Activated gamma-delta T cell treated with anti-CD3 and anti-CD28 coated beads, Interleukin-2, amount 50 U/mL, for 16 hours (primary cell): ENCODE results near the gene SPCS2.
"Not testable (repeated sequence)": the region's sequence is repeated elsewhere in the genome, so short reads cannot be mapped to it uniquely, and the experiment has no call there.

ENCODE experiments used
- DNase-seq: peaks from one replicate; pipeline ENCODE4 v3.0.0-alpha.2; 2020; ENCODE audit warnings: low read depth

Gene SPCS2

DNA sequence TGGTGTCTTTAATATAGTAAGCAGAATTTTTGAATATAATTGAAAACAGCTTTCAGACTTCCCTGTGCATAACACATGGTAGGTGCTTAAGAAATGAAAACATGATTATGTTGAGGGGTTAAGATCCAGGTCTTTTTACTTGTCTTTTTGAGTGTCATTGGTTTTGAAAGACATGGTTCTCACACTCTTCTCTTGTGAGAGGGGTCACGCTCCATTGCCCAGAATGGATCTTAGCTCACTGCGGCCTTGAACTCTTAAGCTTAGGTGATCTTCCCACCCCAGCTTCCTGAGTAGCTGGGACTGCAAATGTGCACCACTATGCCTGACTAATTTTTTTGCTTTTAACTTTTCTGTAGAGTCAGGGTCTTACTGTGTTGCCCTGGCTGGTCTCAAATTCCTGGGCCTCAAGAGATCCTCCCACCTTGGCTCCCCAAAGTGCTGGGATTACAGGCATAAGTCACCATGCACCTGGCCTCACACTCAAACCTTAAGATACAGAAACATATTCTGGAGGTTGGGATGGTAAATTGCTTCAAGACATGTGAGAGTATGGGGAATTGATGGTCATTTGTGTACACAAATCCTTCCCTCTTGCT is 1.4 kb downstream of the SPCS2 start:
- DNase-seq: no peak

DNA sequence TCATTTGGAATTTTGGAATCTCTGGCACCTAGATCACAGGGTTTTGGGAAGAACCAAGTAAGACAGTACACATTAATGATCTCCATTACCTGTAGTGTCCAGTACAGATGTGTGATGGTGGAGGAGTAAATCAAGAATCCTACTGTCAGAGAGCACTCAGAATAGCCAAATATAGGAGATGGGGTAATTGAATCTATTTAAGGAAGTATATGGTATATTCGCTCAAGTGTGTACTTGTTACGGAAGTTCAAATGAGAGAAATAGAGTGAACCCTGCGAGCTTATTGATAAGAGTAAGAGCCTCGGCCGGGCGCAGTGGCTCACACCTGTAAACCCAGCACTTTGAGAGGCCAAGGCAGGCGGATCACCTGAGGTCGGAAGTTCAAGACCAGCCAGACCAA is 2.2 kb downstream of the SPCS2 start:
- no peak for DNase-seq

DNA sequence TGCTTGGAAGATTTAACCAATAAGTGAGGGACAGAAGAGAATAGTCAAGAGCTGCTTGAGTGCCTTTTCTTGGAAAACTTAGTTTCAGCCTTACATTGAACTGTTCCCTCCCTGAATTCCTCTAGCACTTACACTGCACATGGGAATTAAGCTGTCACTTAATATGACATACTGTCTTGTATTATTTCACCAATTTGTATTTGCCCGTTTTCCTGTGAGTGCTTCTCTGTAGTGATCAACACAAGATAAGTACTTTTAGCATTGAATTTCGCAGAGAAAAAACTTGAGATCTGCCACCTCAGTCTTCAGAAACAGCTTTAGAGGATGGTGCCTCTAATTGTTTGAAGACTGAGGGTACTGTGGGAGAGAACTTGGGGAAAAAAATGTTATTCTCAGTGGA is 3.7 kb downstream of the SPCS2 start:
- no peak for DNase-seq

DNA sequence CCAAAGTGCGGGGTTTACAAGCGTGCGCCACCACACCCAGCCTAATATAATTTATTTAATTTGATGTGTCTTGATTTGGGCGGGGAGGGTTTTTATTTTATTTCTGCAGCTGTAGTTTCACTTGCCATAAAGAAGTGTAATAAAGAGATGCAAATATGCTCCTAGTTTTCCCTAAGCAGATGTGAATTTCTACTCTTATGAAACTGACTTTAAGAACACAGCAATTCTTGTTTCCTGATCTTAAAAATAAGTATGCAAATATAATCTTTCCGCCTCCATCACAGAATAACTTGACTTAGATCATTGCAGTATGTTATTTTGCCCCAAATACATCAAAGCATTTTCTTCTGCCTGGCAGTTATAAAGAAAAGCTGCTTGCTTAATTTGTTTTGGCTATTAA is 4.4 kb downstream of the SPCS2 start:
- no peak for DNase-seq

GRCh38 chr11:74954199-74954598 is 5.1 kb downstream of the SPCS2 start:
- DNase-seq: no peak

DNA sequence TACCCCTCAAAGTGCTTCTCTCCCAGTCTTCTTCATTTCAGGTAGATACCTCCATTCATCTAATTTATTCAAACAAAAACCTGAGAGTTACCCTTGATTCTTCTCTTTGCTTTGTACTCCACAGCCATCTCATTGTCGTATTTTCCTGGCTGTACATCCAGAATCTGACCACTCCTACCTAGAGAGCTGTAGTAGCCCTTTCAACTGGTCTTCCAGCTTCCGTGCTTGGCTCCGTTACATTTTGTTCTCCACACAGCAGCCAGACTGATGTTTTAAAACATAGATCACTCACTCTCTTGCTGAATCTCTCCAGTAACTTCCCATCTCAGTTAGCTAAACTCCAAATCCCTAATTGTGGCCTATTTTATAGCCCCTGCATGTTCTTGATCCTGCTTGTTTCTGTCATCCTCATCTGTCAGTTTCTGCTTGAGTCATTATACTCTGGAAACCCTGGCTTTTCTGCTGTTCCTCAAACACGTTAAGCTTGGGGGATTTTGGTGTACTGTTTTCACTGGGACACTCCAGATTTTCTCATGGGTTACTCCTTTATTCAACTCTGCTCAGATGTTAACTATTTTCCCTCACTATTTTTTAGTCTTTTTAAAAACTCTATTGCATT is 7.4 kb downstream of the SPCS2 start:
- DNase-seq: no peak

DNA sequence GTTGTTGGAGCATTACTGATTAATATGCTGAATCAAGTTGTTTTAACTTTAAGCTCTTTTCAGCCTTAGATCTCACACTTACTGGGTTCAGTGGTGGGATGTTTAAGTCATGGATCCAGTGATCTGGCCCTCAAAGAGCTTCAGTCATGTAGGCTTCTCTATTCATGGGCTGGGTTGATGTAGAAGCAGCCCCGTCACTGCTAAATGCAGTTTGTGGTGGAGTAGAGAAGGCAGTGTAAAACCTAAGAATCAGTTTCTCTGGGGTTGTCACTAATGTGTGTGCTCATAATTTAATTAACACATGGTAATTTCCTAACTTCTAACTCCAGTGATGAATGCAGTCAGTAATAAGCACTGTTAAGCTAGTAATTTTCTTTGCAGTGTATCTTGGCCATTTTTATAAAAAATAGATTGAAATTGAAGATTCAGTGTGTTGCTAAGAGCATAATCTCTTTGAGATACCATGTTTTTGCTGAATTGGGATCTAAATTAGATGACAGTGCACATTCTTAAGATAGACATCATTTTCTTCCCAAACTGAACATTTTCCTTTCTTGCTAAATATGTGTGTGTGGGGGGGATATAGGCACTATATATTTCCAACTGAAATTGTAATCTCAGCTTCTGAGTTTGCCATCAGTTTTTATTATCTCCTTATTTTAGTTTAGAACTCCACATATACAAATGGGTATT is 9.0 kb downstream of the SPCS2 start:
- no peak for DNase-seq

DNA sequence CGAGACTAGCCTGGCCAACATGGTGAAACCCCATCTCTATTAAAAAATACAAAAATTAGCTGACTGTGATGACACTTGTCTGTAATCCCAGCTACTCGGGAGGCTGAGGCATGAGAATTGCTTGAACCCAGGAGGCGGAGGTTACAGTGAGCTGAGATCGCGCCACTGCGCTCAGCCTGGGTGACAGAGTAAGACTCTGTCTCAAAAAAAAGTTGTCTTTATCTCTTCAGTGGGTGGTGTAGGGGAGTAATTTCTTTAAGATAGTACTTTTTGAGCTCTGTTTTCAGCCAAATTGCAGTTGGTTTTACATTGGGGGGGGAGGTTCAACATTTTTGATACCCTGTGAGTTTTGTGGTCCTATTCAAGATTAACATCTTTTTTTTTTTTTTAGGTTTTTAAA is 11.1 kb downstream of the SPCS2 start:
- DNase-seq: not testable (repeated sequence)

DNA sequence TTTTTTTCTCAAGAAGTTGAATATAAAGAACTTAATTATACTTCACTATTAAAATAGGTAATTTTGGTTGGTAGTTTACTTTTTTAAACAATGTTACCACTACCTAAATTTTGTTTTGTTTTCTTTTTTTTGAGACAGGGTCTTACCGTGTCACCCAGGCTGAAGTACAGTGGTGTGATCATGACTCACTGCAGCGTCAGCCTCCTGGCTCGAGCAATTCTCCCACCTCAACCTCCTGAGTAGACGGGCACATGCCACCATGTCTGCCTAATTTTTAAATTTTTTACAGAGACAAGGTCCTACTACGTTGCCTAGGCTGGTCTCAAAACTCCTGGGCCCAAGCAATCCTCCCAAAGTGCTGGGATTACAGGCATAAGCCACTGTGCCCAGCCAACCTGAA is 17.6 kb downstream of the SPCS2 start:
- DNase-seq: no peak

GRCh38 chr11:74970852-74971395 is 21.9 kb downstream of the SPCS2 start:
- DNase-seq: no peak

- no peak for DNase-seq
Observed at GRCh38 chr11:74971424-74971823, 22.4 kb downstream of the SPCS2 start.

GRCh38 chr11:74978041-74978440 is 29.0 kb downstream of the SPCS2 start:
- no peak for DNase-seq

DNA sequence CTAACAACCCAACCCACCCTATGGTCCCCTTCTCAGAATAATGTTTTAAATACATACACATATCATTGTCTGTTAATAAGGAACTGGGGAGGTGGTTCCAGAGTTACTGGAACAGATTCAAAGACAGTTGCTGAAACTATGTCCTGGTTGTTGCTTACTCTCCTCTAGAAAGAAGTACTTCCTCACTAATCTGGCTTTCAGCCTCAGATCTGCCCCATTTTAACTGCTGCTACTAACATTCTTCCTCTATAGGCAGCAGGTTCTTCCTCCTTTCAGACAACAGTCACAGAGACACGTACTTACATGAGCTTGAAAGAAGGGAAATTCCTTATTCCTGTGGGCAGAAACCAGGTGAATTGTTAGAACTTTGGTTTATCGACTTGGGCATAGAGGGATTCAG is 31.6 kb downstream of the SPCS2 start:
- no peak for DNase-seq

DNA sequence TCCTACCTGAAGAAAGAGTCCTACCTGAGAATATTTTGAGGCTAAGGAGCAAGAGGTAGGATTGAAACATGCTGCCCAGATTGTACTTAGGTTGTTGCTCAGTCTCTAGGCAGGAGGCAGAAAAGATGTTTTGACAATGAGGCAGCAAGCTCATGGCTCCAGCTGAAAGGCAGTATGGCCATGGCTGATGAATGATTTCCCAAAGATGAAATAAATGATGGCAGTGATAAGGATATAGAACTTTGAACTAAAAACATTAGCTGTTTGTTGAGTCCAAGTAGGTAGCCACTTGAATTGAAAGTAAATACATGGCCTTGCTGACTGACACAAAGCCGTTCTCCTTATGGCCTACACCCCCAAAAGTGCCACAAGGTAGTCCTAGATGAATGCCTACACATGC is 32.8 kb downstream of the SPCS2 start:
- DNase-seq: no peak

- DNase-seq: no peak
Observed at GRCh38 chr11:74984070-74984469, 35.0 kb downstream of the SPCS2 start.

- DNase-seq: no peak
Observed at GRCh38 chr11:74984730-74985129, 35.7 kb downstream of the SPCS2 start.

- peak; percentile 71 for DNase-seq
Observed at GRCh38 chr11:74988541-74989259, 39.6 kb downstream of the SPCS2 start, which contains the start of gene NEU3. Gene NEU3 (plus strand): TSS chr11:74988933. CDS start chr11:74989061, 128 bp downstream.

- no peak for DNase-seq
Observed at GRCh38 chr11:74989260-74989638, 40.2 kb downstream of the SPCS2 start.

- not testable (repeated sequence) for DNase-seq
Observed at GRCh38 chr11:74990150-74990549, 41.1 kb downstream of the SPCS2 start.

GRCh38 chr11:74990941-74991340 is 41.9 kb downstream of the SPCS2 start:
- DNase-seq: no peak

DNA sequence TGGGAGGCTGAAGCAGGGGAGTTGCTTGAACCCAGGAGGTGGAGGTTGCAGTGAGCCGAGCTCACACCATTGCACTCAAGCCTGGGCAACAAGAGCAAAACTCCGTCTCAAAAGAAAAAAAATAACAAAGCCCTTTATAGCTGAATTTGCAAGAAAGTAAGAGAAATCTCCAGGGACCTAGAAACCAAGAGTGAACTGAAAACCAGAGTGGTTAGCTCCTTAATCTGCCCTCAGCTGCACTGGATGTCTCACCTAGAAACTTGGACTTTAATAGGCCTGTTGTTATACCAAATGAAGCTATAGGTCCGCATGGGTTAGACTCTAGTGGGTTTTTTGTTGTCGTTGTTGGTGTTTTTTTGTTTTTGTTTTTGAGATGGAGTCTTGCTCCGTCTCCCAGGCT is 43.8 kb downstream of the SPCS2 start:
- DNase-seq: no peak

- DNase-seq: no peak
Observed at GRCh38 chr11:75000975-75001354, 51.9 kb downstream of the SPCS2 start.

DNA sequence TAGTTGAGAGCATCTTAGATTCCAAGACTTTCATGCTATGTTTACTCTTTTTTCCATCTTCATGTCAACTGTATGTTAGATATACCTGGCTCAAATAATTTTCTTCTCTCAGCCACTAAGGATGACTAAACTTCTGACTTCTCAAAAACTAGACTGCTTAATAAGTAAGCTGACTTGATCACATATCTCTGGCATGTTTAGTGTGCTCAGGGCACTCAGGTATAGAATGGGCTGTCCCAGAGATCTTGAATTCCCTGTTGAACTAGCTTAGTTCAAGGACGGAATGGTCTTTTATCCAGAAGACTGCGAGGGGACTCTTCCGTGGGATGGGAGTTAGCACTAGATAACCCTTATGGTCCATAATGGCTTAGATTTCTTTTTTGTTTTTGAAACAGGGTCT is 52.6 kb downstream of the SPCS2 start:
- DNase-seq: no peak
